ENCODE measurements around the gene THEM5.

Gene THEM5

DNA sequence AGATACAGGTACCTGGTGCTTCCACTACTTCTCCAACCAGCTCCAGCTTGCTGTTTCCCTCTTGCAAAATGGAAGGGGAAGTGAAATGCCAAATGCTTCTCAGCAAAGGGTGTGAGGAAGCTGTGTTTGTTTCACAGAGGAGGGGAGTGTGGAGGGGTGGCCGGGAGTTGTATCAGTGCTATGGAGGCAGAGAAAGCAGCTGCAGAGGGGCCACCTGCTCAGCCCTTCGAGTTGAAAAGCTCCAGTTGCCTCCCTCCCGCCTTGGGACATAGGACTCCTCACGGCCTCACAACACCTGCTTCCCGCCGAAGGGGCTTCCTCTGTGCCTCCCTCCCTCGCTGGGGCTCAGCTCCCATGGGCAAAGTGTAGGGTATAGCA, 36.2 kb downstream of the THEM5 start:
- DNase-seq = no peak

DNA sequence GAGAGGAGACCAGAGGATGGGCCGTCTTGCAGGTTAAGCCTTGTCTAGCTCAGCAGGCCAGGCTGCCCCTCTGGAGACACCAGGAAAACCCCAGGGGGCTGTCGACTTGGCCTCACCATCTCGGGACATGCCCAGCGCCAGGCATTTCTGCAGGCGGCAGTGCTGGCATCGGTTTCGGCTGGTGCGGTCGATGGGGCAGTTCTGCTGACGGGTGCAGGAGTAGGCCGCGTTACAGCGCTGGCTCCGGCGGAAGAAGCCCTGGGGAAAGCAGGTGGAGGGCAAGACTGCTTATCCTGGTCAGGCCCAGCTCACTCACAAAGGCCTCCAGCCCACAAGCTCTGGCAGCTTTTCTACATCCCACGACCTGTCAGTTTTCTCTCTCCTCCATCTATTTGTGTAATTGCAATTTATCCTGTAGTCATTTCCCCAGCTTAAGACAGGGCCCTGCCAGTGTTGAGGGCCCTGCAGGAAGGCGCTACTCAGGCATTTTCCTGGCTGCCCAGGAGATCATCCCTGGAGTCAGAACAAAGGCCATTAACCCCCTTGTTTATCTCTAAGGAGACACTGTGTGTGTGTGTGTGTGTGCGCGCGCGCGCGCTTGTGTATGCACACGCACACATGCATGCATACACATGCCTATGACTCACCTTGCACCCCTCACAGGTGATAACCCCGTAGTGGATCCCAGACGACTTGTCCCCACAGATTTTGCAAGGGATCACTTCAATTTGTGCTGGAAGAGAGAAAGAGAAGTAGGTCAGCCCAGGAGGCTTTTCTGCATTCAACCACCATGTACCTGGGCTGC, 36.8 kb downstream of the THEM5 start:
- DNase-seq = no peak

DNA sequence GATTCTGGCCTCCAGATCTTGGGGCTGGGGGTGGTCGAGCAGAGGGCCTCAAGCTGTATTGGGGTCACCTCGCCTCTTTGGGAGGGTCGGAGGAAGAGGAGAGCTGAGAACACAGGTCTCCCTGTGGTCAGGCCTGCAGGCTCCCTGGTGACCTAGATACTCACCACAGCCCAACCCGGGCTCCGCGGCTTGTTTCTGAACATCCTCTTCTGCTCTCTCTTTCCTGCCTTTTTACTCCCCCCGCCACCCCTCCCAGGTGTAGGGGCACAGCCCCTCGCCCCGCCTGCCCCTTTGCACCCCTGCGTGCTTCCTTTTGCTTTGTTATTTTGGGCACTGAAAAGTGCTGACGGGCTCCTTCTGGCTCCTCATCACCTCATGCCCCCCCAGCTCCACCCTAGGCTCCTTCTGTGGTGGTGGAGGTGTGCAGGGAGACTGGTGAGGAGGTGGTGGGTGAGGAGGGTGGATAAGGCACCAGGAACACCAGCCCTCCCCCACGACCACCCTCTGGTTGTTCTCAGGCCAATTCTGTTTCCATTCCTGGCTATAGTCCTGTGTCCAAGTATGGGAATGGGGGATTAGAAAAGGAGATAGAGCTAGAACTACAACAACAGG, 37.7 kb downstream of the THEM5 start:
- DNase-seq = no peak

DNA sequence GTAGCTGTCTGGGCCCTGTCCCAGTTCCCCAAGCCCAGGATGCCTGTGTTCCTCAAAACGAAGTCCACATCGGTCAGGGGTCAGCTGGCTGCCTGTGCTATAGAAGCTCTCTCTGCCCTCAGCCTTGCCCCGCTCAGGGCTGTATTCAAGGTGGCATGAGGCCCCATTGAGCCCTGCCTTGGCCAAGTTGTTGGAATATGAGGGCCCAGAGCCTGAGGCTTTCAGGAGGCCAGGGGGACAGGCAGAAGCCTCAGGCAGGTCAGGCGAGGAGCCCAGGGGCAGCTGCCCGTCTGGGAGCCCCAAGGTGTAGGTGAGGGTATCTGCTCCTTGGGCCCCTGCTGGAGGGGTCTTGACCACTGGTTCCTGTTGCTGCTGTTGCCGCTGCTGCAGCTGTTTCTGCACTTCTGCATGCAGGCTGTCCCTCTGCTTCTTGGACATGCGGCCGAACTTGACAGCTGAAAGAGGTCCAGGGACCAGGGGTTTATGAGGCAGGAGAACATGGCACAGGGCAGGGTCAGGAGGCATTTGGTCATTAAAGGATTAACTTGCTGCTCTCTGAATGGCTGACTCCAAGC, 38.5 kb downstream of the THEM5 start:
- no peak for DNase-seq

DNA sequence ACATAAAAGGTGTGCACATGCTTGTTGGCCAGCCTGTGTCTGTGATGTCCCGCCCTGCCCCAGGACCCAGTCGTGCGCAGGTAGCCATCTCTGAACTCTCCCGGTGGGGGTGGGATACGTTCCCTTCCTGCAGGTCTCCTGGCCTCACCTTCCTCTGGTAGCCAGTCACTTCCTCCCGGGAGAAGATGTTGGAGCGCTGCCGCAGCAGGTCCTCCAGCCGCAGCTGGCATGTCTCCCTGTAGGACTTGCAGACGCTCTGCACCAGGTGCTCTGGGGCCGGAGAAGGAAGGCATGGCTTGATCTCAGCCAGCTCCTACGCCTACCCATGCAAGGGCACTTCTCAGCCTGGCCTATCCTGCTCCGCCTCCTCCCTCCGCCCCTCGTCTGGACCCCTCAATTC, 39.1 kb downstream of the THEM5 start:
- DNase-seq = no peak

DNA sequence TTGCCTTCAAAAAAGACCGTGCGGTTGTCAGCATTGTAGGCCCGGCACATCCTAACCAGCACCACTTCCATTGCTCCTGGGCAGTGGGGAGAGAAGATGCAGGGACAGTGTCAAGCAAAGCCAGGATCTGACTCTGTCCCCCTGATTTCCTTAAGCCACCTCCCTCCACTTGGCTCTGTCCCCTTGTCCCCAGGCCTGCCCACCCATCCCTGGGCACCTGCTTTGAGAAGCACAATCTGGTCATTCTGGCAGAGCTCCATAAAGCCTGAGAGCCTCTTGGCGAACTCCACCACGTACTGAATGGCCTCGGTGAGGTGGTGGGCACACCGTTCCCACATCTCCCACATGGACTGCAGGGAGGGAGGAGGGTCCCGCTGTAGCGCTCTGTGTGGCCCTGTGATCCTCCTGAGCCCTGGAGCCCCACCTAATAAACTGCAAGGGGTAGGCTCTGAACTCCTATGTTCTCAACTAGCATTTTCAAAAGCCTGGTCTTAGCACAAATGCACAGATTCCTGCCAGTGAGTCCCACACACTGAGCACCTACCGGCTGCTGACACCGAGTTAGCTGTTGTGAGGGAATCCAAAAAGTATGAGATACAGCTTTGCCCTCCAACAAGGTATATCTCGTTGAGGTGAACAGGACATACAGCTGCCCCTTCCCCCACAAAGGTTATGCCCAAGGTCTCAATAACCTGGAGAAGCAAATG, 40.1 kb downstream of the THEM5 start:
- no peak for DNase-seq

DNA sequence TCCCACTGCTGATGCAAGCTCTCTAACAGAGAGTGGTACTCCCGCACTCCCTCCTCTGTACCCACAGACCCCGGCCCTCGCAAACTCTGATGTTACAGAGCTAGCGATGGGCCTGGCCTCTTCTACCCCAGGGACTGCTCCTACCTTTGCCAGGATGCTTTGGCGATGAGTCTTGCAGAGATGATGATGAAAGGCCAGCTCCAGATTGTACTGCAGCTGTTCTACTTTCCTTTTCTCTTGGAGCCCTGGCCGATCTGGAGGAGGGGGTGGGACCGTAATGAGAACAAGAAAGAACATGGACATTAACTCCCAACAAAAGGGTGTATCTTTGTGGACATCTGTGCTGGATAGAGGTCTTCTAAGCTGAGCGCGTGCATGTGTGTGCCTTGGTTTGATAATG, 42.3 kb downstream of the THEM5 start:
- DNase-seq = no peak

DNA sequence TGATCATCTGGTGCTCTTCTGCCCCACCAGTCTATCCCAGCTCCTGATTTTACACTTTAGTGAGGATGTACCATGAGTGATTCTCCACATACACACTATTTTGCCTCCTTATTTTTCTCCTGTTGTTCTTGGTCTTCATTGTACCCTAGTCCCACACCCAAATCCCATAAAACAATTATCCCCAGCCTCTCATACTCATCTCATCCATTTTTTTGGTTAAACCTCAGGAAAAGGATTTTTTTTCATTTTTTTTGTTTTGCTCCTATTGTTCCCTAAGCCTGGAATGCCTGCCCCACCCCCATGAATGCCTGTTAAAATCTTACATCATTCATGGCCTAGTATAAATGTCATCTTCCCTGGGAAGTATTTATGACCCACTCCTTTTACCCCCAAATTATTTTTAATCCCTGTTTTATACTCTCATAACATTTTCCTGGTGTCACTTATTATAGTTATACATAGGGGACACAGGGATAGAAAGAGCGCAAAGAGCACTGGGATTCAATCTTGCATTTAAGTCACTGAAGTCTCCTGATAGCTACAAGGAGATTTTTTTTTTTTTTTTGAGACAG, 43.4 kb downstream of the THEM5 start:
- no peak for DNase-seq

DNA sequence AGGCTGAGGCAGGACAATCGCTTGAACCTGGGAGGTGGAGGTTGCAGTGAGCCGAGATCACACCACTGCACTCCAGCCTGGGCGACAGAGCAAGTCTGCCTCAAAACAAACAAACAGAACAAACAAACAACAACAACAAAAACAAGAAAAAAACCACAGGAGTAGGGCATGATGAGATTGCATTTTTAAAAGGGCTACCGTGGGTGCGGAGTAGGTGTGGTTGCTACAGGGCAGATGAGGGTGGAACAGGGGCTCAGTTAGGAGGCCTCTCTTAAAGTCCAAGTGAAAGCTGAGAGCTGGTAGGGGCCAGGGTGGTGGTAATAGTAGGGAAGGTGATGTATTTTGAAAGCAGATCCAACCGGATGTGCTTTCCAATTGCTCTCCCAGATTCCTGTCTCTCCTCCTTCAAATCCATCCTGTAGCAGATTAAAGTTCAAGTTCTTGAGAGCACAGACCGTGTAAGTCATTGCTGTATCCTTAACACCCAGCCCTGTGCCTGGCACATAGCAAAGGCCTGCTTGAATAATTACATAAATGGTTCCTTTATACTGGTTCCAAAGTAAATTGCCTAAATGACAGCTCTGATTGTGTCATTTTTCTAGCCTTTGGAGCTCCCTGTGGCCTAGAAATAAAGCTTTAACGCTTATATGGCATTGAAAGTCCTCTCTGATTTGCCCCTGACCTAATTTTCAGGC, 44.1 kb downstream of the THEM5 start:
- no peak for DNase-seq

DNA sequence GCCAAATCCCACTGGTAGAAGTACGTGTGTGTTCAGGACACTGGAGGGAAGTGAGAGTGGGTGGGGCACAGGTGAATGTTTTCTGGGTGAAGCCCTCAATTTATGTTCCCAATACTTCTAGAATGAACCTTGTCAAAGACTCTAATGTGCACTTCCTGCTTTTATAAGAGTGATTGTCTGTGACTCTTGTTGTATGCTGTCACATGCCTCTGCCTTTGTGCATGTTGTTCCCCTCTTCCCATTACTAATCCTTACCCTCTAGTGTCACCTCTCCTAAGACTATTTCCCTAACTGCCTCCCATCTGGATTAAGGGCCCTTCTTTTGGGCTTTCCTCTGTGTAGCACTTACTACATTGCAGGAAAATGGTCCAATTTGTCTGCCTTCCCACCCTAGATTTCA, 45.7 kb downstream of the THEM5 start:
- no peak for DNase-seq

DNA sequence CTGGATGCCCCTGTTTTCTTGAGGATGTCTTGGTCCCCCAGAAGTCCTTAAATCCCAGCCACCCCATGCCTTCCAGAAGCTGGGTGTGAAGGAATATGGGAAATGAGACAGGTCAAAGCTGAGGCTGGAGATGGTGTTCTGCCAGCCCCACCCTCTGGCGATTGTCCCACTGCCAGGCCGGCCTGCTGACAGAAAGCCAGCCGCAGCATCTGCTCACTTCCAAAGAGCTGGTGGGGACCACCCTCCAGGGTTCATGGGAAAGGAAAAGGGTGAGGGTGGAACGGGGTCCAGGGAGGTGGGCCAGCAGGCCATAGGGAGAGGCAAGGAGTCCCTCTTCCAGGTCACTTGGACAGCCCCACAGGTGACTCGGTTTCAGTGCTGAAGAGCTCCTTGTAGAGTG, 46.4 kb downstream of the THEM5 start:
- no peak for DNase-seq

DNA sequence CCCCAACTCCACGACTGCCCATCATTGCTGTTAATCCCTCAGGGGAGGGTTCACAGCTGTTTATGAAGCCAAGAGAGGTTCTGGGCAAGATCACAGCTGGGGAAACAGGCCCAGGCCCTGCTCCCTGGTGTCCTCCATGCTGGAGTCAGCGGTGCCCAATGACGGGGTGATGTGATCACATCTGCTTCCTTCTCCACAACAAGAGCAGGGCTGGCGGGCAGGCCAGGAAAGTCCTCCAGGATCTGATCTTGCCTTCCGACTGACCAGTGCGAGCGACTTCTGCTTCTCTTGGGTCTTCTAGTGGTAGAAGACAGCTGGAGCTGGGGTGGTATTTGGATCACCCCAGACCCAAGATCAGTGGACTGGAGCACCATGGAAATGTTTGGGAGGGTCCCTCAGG, 47.3 kb downstream of the THEM5 start:
- DNase-seq = no peak

DNA sequence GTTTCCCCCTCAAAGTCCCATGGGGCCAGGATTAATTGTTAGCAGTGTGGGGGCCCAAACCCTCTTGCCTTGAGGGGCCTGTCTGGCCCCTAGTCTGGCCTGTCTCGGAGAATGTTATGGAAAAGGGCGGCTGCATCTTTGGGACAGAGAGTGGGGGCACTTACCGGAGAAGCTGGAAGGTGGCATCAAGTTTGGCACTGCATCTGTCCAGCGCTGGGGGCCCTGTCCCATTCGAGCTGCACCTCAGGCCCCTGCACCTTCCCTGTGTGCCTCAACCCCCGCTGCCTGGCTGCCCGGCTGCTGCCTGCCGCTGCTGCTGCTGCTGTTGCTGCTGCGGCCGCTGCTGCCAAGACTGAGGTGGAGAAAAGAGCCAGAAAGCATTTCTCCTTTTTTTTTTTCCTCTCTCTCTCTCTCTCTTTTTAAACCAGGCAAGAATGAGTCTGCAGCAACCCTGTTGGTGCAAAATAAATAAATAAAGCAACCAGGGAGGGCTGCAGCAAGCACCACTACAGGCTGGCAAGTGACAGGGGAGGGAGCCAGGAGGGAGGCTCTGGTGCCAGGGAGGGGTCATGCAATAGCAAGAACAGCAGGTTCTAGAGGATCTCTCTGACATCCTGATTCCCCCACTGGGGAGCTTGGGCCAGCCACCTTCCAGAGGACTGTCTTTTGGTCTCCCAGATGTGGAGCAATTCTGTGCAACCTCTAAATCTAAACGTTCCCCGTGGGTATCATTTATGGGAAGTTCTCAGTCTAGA, 48.3 kb downstream of the THEM5 start, which contains the start of gene LINGO4:
Gene LINGO4 (minus strand): TSS at position 354 of the 755 bp plus-strand sequence. CDS start 2,715 bp downstream, outside the sequence.
- DNase-seq = no peak

DNA sequence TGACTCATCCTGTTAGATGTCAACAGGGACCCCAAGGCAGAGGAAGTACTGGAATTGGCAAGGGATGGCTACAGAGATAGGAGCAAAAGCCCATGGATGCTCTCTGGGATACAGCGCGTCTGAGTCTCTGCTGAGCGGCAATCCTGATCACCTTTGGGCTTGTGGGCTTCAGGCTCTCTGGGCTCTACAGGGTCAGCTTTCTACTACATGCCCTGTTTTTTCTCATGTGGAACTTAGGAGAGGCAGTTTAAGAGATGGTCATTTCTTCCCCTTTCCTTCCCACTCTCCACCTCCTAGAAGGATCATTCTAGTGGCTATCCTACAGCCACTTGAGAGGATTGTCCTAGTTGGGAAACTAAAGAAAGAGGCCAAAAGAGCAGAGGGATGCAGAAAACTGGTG, 49.6 kb downstream of the THEM5 start:
- DNase-seq = no peak

DNA sequence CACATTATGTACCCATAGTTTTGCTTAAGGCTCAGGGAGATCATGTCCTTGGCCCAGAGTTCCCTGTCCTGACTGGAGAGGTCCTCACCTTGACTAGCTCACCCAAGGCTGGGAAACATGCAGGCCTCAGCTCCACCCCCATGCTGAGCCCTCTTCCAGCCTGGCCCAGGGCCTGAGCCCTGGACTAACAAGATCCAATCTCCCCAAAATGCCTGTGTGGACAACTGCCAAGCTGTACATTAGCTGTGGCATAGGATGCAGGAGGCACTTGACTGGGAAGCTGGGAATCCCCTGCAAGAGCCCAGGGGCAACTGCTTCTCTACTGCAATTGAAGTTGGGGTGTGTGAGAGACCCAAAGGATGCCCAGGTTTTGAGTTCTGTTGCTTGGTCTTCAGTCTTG, 50.3 kb downstream of the THEM5 start:
- no peak for DNase-seq

DNA sequence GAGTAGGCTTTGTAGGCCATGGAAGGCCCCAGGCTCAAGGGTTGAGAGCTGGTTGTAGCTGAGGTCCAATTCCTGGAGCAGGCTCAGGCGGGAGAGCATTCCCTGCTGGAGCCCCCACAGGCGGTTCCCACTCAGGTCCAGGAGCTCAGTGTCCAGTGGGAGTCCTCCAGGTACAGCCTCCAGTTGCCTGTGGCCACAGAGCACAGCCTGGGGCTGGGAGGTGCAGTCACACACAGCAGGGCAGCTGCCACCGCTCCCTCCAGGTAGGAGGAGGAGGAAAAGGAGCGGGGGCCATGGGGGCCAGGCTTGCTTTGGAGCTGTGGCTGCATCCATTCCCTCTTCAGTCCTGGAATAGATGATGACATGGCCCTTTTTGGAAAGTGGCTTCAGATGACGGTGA, 51.1 kb downstream of the THEM5 start:
- DNase-seq = no peak

DNA sequence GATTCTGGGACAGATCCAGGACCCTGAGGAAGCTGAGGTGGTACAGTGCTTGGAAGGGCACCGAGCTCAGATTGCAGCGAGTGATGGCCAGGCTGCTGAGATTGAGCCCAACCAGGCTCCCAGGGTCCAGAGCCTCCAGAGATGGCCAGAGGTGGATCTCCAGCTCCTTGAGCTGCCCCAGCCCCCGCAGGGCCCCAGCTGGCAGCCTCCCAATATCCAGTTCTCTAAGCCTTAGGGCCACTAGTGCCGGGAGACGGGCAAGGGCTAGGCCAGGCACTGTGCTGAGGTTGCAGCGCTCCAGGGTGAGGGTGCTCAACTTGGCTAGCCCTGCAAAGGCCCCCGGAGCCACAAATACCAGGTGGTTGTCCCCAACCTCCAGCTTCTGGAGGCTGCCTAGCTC, 51.7 kb downstream of the THEM5 start:
- DNase-seq = no peak

DNA sequence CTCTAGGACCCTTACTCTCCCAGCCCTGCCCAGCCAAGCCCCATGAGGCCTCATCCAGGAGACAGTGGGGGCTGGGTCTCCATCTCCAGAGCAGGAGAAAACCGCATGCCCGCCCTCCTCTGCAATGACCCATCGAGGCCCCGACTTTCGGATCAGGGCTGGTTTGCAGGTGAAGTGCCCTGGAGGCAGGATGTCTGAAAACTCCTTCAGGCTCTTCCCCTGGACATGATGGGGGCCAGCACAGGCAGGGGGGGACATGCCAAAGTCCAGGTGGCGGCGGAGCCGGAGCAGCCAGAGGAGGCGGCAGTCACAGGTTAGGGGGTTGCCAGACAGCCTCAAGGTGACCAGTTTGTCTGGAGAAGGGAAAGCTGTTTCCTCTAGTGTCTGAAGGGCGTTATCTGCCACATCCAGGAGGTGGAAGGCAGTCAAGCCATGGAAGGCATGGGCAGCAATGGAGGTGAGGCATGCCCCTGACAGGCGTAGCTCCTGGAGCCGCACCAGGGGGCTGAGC, 52.1 kb downstream of the THEM5 start:
- DNase-seq = no peak

DNA sequence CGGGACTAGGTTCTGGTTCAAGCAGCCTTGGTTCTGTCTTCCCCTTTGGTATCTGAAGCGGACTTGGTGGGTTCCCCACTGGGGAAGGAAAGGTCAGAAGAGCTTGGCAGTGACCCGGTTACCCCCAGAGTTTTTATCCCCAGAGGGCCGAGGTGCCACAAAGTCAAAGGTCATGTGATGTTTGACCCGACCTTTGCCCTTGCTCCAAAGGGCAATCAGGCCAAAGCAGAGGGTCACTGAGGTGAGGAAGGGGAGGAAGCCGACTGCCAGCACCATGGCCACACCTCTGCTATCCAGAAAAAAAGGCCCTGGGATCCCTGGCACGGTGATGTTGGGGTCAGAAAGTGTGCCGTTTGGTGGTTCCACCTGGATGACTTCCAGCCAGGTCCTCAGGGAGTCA, 52.7 kb downstream of the THEM5 start:
- no peak for DNase-seq

DNA sequence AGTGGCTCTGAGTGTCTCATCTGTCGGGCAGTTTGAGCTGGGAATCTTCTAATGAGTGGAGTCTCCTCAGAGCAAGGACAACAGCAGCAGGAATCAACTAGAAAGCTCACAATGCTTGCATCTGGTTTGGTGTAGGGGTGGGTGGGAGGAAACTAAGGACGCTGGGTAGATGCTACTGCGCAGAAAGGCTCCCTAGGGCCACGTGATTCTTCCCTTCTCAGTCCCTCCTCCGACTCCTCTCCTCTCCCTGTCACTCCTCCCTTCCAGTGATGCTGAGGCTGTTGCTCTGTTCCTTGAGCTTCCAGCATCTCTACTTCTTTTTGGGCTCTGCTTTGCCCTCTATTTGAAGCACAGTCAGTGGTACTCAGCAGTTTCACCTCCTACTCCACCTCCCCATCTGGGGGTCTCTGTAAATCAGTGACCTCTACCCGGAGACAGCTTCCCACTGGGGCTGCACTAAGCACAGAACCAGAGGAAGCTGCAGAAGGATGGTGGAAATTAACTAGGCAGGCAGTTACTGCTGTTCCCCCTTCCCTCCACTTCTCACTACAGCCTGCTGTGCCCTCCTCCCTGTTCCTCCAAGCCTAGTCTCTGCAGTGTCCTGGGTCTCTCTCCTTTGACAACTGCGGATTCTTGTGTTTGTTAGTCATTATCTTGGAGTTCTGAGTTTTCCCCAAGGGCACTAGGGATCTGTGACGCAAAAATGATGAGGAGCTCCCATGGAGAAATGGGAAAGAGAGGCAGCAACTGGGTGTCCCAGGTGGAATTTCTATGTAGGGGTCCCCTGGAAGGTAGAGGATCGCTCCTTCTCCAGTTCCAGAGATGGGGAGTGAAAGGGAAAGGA, 54.1 kb downstream of the THEM5 start:
- DNase-seq = no peak

DNA sequence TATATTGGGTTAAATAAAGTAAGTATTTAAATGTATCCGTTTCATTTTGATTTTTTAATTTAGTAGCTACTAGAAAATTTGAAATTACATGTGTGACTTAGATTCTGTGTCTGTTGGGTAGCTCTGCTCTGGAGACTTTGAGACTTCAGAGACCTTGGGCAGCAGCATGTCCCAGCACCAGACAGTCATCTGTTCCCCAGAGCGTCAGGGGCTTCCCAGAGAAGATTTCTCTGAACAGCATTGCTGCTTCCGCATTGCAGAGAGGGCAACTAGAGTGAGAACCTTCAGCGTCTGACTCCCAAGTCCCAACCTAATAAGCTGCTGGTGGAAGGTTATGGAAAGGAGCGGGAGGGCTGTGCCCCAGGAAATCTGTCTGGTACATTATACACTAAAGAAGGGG, 54.9 kb downstream of the THEM5 start:
- no peak for DNase-seq

All from activated CD4-positive, alpha-beta T cell treated with anti-CD3 and anti-CD28 coated beads, Interleukin-2, amount 50 U/mL, for 4 hours (primary cell).